Stimulated activated CD4-positive, alpha-beta T cell treated with anti-CD3 and anti-CD28 coated beads, Interleukin-2, amount 100 ng/mL, for 24 hours (primary cell): Measurements from ENCODE around the gene ZDHHC8.

ENCODE experiments used
- DNase-seq, 2 donors: peaks; one replicate each; pipeline ENCODE4 v3.0.0-alpha.2; 2020

ZDHHC8 gene

GRCh38 chr22:20181194-20181883 lies 49.7 kb downstream of the ZDHHC8 start:
- DNase-seq: no peak

GRCh38 chr22:20181884-20182236 lies 50.3 kb downstream of the ZDHHC8 start:
- DNase-seq: no peak

GRCh38 chr22:20182365-20182764 lies 50.8 kb downstream of the ZDHHC8 start:
- DNase-seq: no peak

- no peak for DNase-seq
These were observed 51.5 kb downstream of the ZDHHC8 start for GRCh38 chr22:20183101-20183500.

GRCh38 chr22:20183823-20184222 lies 52.2 kb downstream of the ZDHHC8 start:
- no peak for DNase-seq

GRCh38 chr22:20184501-20185165 lies 53.0 kb downstream of the ZDHHC8 start:
- DNase-seq: no peak

GRCh38 chr22:20185750-20186149 lies 54.1 kb downstream of the ZDHHC8 start:
- no peak for DNase-seq

- no peak for DNase-seq
These were observed 54.7 kb downstream of the ZDHHC8 start for GRCh38 chr22:20186183-20186870.

GRCh38 chr22:20186871-20187546 lies 55.4 kb downstream of the ZDHHC8 start:
- DNase-seq: no peak

GRCh38 chr22:20187777-20188566 lies 56.4 kb downstream of the ZDHHC8 start:
- no peak for DNase-seq

- no peak for DNase-seq
These were observed 56.9 kb downstream of the ZDHHC8 start for GRCh38 chr22:20188567-20188877.

- no peak for DNase-seq
These were observed 59.5 kb downstream of the ZDHHC8 start for GRCh38 chr22:20191000-20191515.

GRCh38 chr22:20191803-20192202 lies 60.2 kb downstream of the ZDHHC8 start:
- DNase-seq: no peak

- DNase-seq: no peak
These were observed 60.8 kb downstream of the ZDHHC8 start for GRCh38 chr22:20192293-20192971.

- DNase-seq: no peak
These were observed 61.6 kb downstream of the ZDHHC8 start for GRCh38 chr22:20192972-20193760.

- no peak for DNase-seq
These were observed 62.3 kb downstream of the ZDHHC8 start for GRCh38 chr22:20193761-20194494.

GRCh38 chr22:20194681-20195593 lies 63.3 kb downstream of the ZDHHC8 start:
- no peak for DNase-seq

GRCh38 chr22:20196094-20196842 lies 64.7 kb downstream of the ZDHHC8 start:
- no peak for DNase-seq
